A549 (cell line): Measurements from ENCODE around the gene OR7C1.
"Not testable (repeated sequence)": the region's sequence is repeated elsewhere in the genome, so short reads cannot be mapped to it uniquely, and the experiment has no call there.

Source experiments
- BHLHE40 ChIP-seq: IDR thresholded peaks from 2 replicates; pipeline ENCODE4 v1.6.1; 2012; ENCODE audit warnings: low read depth, low read length, inconsistent platforms
- ESRRA ChIP-seq: fragments of 150-350 bp; IDR thresholded peaks from 2 replicates; pipeline ENCODE4 v1.6.1; 2014; ENCODE audit warnings: mild to moderate bottlenecking, low read length, borderline replicate concordance
- HOXA7 ChIP-seq: fragments of 250-450 bp; sonication (Bioruptor Pico); IDR thresholded peaks from 2 replicates; pipeline ENCODE4 v1.5.0; 2020; ENCODE audit warnings: mild to moderate bottlenecking, moderate library complexity
- JUN ChIP-seq, 2 experiments: fragments of >200 bp; sonication (Bioruptor Twin); formaldehyde crosslinking; IDR thresholded peaks; 2 replicates in 1 of 2; 3 replicates in 1 of 2; pipeline ENCODE4 v1.6.1; 2016 to 2017
- MAFK ChIP-seq: fragments of 450-650 bp; IDR thresholded peaks from 2 replicates; pipeline ENCODE4 v1.6.1; 2014; ENCODE audit not compliant: partially characterized antibody
- MYC ChIP-seq: IDR thresholded peaks from 2 replicates; pipeline ENCODE4 v1.6.1; 2012; ENCODE audit warnings: mild to moderate bottlenecking, inconsistent platforms, low read length, improper control_type of control experiment, borderline replicate concordance
- NR3C1 ChIP-seq: fragments of >200 bp; sonication (Bioruptor Twin); formaldehyde crosslinking; IDR thresholded peaks from 3 replicates; pipeline ENCODE4 v1.6.1; 2017
- PHF8 ChIP-seq: fragments of 200-600 bp; sonication (generic); IDR thresholded peaks from 2 replicates; pipeline ENCODE4 v1.6.1; 2016; ENCODE audit warnings: low read depth, mild to moderate bottlenecking, antibody characterized with exemption, moderate library complexity, borderline replicate concordance
- POLR2A ChIP-seq: IDR thresholded peaks from 2 replicates; pipeline ENCODE4 v1.6.1; 2012; ENCODE audit warnings: mild to moderate bottlenecking, low read length
- RFX5 ChIP-seq: fragments of 450-650 bp; IDR thresholded peaks from 2 replicates; pipeline ENCODE4 v1.7.1; 2014; ENCODE audit warnings: antibody characterized with exemption, mild to moderate bottlenecking, moderate library complexity
- RNF2 ChIP-seq: fragments of 200-600 bp; sonication (generic); IDR thresholded peaks from 2 replicates; pipeline ENCODE4 v1.6.1; 2016; ENCODE audit warnings: low read depth, mild to moderate bottlenecking, antibody characterized with exemption, moderate library complexity, borderline replicate concordance
- SMC3 ChIP-seq: fragments of >200 bp; sonication (Bioruptor Twin); formaldehyde crosslinking; IDR thresholded peaks from 3 replicates; pipeline ENCODE4 v1.6.1; 2018; ENCODE audit warnings: inconsistent platforms
- TF ChIP-seq, protein P1 (sequence below): fragments of >200 bp; sonication (Bioruptor Twin); formaldehyde crosslinking; IDR thresholded peaks from 3 replicates; pipeline ENCODE4 v1.5.1; 2016

GRCh38 chr19:14792250-14792649, 42.7 kb downstream of the OR7C1 start:
- TF ChIP-seq MYC; MAFK; SMC3; POLR2A; BHLHE40; NR3C1; PHF8; JUN (IDR thresholded peaks at IDR 0.05); ESRRA; HOXA7 (CRISPR knock-in tag); RFX5; RNF2: not testable (repeated sequence)
- TF ChIP-seq, protein P1, sequence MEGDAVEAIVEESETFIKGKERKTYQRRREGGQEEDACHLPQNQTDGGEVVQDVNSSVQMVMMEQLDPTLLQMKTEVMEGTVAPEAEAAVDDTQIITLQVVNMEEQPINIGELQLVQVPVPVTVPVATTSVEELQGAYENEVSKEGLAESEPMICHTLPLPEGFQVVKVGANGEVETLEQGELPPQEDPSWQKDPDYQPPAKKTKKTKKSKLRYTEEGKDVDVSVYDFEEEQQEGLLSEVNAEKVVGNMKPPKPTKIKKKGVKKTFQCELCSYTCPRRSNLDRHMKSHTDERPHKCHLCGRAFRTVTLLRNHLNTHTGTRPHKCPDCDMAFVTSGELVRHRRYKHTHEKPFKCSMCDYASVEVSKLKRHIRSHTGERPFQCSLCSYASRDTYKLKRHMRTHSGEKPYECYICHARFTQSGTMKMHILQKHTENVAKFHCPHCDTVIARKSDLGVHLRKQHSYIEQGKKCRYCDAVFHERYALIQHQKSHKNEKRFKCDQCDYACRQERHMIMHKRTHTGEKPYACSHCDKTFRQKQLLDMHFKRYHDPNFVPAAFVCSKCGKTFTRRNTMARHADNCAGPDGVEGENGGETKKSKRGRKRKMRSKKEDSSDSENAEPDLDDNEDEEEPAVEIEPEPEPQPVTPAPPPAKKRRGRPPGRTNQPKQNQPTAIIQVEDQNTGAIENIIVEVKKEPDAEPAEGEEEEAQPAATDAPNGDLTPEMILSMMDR: not testable (repeated sequence)
